Stomach (tissue), 4 donors: ENCODE results near the gene SLC5A5.

Experiments
- CTCF ChIP-seq, 7 experiments: fragments of 450-650 bp in 4 of 7; fragments of 200-600 bp in 3 of 7; sonication (generic) in 3 of 7; IDR thresholded peaks; one replicate each; pipeline ENCODE4 v1.5.1; 2016 to 2019; ENCODE audit warnings: antibody characterized with exemption in 7 of 7, control low read depth in 2 of 7, mild to moderate bottlenecking in 1 of 7
- EP300 ChIP-seq: sonication (generic); formaldehyde crosslinking; IDR thresholded peaks from one replicate; pipeline ENCODE4 v1.6.1; 2017; ENCODE audit warnings: antibody characterized with exemption

DNA sequence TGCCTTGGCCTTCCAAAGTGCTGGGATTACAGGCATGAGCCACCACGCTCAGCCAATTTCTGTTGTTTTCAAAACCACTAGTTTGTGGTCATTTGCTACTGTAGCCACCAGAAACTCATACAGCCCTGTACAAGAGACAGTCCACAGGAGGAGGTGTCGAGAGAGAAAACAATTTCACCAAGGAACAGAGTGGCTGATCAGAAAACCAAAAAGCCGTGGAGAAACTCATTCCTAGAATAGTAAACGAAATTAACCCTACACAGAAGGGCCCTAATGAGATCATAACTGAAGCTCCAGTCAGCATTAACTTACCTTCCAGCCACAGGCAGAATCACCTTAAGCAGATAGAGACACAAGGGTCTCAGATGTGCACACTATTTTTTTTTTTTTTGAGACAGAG is 57.3 kb downstream of the SLC5A5 start:
- no peak for TF ChIP-seq EP300
- TF ChIP-seq CTCF (IDR thresholded peaks at IDR 0.05), result no peak
